Measurements from ENCODE around the gene MAST4.

The MAST4 gene

GRCh38 chr5:67002832-67003684 is 406.9 kb downstream of the MAST4 start:
- ChIA-PET CTCF (interaction anchor here (0.7 to 1.3 kb wide), 2 partner anchors 14 to 83 kb away, joined by 3 read pairs; no protein-coding TSS in a partner anchor), POLR2A (ENCODE audit: low non-redundant PET) (no interaction called here)
- H3K27ac ChIP-seq = no peak overlapping the region
- no peak for DNase-seq (ENCODE audit: low spot score)
- TF ChIP-seq CTCF (conservative IDR thresholded peaks at IDR 0.05; ENCODE audit: low read depth) = no peak

DNA sequence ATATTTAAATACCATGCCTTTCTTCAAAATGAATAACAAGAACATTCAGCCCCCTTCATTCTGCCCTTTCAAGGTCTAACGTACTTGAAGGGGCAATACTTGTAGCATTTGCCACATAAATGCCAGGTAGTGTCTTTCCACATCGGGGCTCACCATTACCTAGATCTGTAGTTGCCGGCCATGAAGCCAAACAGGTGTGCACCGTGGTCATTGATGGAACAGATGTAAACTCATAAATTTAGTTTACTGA is 407.4 kb downstream of the MAST4 start:
- no peak for TF ChIP-seq CTCF (conservative IDR thresholded peaks at IDR 0.05; ENCODE audit: low read depth)
- CTCF ChIA-PET = interaction anchor here (0.7 kb wide), 1 partner anchor 82 kb away, joined by 3 read pairs; no protein-coding TSS in a partner anchor
- DNase-seq (ENCODE audit: low spot score) = no peak
- POLR2A ChIA-PET (ENCODE audit: low non-redundant PET) = no interaction called here
- peak overlapping the region; percentile 86 for H3K27ac ChIP-seq

- DNase-seq (ENCODE audit: low spot score) = peak; percentile 97
- H3K27ac ChIP-seq = peak overlapping the region; percentile 86
- ChIA-PET CTCF (interaction anchor here (0.6 to 1.1 kb wide), 4 partner anchors 18 to 158 kb away, joined by 3 to 4 read pairs (median 3); no protein-coding TSS in a partner anchor), POLR2A (ENCODE audit: low non-redundant PET) (interaction anchor here (0.6 to 1.3 kb wide), 6 partner anchors 9 to 153 kb away, joined by 3 to 6 read pairs (median 4); no protein-coding TSS in a partner anchor)
- TF ChIP-seq CTCF (conservative IDR thresholded peaks at IDR 0.05; ENCODE audit: low read depth) = no peak
Measured at GRCh38 chr5:67003935-67004729, 407.9 kb downstream of the MAST4 start.

GRCh38 chr5:67004730-67005350 is 408.6 kb downstream of the MAST4 start:
- POLR2A ChIA-PET (ENCODE audit: low non-redundant PET) = interaction anchor here (0.6 to 1.3 kb wide), 7 partner anchors 9 to 152 kb away, joined by 3 to 6 read pairs (median 4); no protein-coding TSS in a partner anchor
- DNase-seq (ENCODE audit: low spot score) = no peak
- CTCF ChIA-PET = interaction anchor here (0.6 to 1.1 kb wide), 2 partner anchors 18 to 135 kb away, joined by 3 read pairs; no protein-coding TSS in a partner anchor
- H3K27ac ChIP-seq = peak overlapping the region; percentile 86
- no peak for TF ChIP-seq CTCF (conservative IDR thresholded peaks at IDR 0.05; ENCODE audit: low read depth)

DNA sequence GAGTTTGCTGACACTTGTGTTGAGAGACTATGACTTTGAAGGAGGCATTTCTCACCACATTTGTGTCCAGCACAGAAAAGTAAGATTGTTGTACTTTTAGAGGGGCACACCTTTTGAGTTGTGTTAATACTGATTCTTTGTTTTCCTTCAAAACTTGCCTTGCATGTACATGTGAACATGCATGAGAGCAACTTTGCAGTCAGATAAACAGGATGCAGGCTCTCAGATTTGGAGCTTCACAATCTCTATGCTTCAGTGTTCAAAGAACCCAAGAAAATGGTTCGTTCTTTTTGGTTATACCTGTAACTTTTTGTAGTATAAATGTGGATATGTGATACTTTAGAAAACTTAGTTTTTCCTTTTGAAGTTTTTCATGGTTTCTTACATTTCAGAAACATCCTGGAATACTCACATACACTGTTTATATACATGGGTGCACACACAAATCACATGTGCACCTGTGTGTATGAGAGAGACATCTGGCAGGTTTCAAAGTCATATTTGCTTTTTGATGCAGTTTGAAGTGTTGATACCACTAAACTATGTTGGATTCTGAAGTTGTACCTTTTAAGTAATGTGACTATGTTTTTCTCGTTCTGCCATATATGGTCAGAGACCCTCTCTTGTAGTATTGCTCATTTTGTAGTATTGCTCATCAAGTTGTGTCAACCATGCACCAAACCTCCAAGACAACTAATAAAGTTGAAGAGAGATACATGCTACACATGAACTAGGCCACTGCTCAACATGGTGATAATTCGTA is 409.7 kb downstream of the MAST4 start:
- H3K27ac ChIP-seq = no peak overlapping the region
- DNase-seq (ENCODE audit: low spot score) = no peak
- POLR2A ChIA-PET (ENCODE audit: low non-redundant PET) = interaction anchor here (1.0 kb wide), 1 partner anchor 33 kb away, joined by 3 read pairs; no protein-coding TSS in a partner anchor
- TF ChIP-seq CTCF (conservative IDR thresholded peaks at IDR 0.05; ENCODE audit: low read depth) = no peak
- CTCF ChIA-PET = no interaction called here

Data from RWPE1 (cell line).